PC-9 (cell line): Measurements from ENCODE around the gene GJA10. TPM values are rescaled to one million over a fixed set of nuclear protein-coding genes. Genes with fewer than 3 reads are reported as not detected.
"Not testable (repeated sequence)": the region's sequence is repeated elsewhere in the genome, so short reads cannot be mapped to it uniquely, and the experiment has no call there.

ENCODE experiments used
- Bru-seq: library from RNA; stranded (reverse); fragments of 400-500 nt; gene quantifications from one replicate; lab custom pipeline; 2021; lab: Mats Ljungman, UMichigan
- BruChase-seq, 2 experiments: library from RNA; stranded (reverse); fragments of 400-500 nt; gene quantifications; one replicate each; lab custom pipeline; 2021; lab: Mats Ljungman, UMichigan
- BruUV-seq: library from RNA; stranded (reverse); fragments of 400-500 nt; replicated peaks from 2 replicates; lab custom pipeline; 2021; lab: Mats Ljungman, UMichigan
- CTCF ChIA-PET: fragments of 300-600 bp; sonication (Branson Sonifier 250); formaldehyde crosslinking; loops from one replicate; lab custom pipeline; 2022; ENCODE audit warnings: antibody characterized with exemption; lab: Charles Lee
- POLR2A ChIA-PET: fragments of 300-600 bp; sonication (Branson Sonifier 250); formaldehyde crosslinking; loops from one replicate; lab custom pipeline; 2022; ENCODE audit warnings: antibody characterized with exemption; ENCODE audit not compliant: unreplicated experiment; lab: Charles Lee
- DNase-seq, 2 experiments: peaks; one replicate each; pipeline versions ENCODE4 v3.0.0 to v3.0.0-alpha.2; 2015 to 2022; ENCODE audit warnings: mixed read lengths in 1 of 2
- H2AFZ ChIP-seq: fragments of 200-600 bp; sonication (generic); 2 replicates; pipeline ENCODE4 v1.8.1; 2017; ENCODE audit warnings: antibody characterized with exemption
- H3F3A ChIP-seq: fragments of 200-600 bp; sonication (generic); 2 replicates; pipeline ENCODE4 v1.8.1; 2017; ENCODE audit warnings: antibody characterized with exemption, mild to moderate bottlenecking, low read depth; ENCODE audit not compliant: insufficient read depth
- H3K27ac ChIP-seq: fragments of 200-600 bp; sonication (generic); 2 replicates; pipeline ENCODE4 v1.6.1; 2016; ENCODE audit warnings: mixed run types
- H3K27me3 ChIP-seq: fragments of 200-600 bp; sonication (generic); 2 replicates; pipeline ENCODE4 v1.6.1; 2016; ENCODE audit warnings: low read depth, mixed run types; ENCODE audit not compliant: insufficient read depth
- H3K36me3 ChIP-seq: fragments of 200-600 bp; sonication (generic); 2 replicates; pipeline ENCODE4 v1.6.1; 2016; ENCODE audit warnings: low read depth, mixed run types
- H3K4me1 ChIP-seq: fragments of 200-600 bp; sonication (generic); replicated peaks from 2 replicates; pipeline ENCODE4 v1.6.1; 2016; ENCODE audit warnings: mixed run types; ENCODE audit not compliant: insufficient read depth
- H3K4me2 ChIP-seq: fragments of 200-600 bp; sonication (generic); 2 replicates; pipeline ENCODE4 v1.6.1; 2017; ENCODE audit warnings: mixed run types
- H3K4me3 ChIP-seq: fragments of 200-600 bp; sonication (generic); 2 replicates; pipeline ENCODE4 v1.6.1; 2016; ENCODE audit warnings: mixed run types
- H3K79me2 ChIP-seq: fragments of 200-600 bp; sonication (generic); 2 replicates; pipeline ENCODE4 v1.6.1; 2017; ENCODE audit warnings: low read depth, mixed run types
- H3K9me2 ChIP-seq: fragments of 200-600 bp; sonication (generic); 2 replicates; pipeline ENCODE4 v1.8.1; 2017; ENCODE audit warnings: mild to moderate bottlenecking; ENCODE audit not compliant: insufficient read depth
- H3K9me3 ChIP-seq: fragments of 200-600 bp; sonication (generic); 2 replicates; pipeline ENCODE4 v1.8.1; 2016; ENCODE audit warnings: low read depth; ENCODE audit not compliant: insufficient read depth
- H4K20me1 ChIP-seq: fragments of 200-600 bp; sonication (generic); 2 replicates; pipeline ENCODE4 v1.8.1; 2017; ENCODE audit not compliant: insufficient read depth
- CTCF ChIP-seq: fragments of 200-600 bp; sonication (generic); conservative IDR thresholded peaks from 2 replicates; pipeline ENCODE4 v1.6.1; 2017; ENCODE audit warnings: mixed run types, antibody characterized with exemption, mild to moderate bottlenecking, moderate library complexity
- EZH2 ChIP-seq: fragments of 200-600 bp; sonication (generic); IDR thresholded peaks from 2 replicates; pipeline ENCODE4 v1.8.0; 2017; ENCODE audit warnings: antibody characterized with exemption, low read depth
- intact Hi-C: fragments of 100-400 bp; cut with micrococcal nuclease; formaldehyde crosslinking; loops from one replicate; pipeline ENCODE4 v1.10.0; 2022; ENCODE audit not compliant: unreplicated experiment
- long read RNA-seq: library from polyadenylated mRNA; stranded (forward); transcript quantifications from one replicate; pipeline ENCODE4 v2.0.0, GENCODE V29; 2022
- total RNA-seq: library from RNA; stranded (reverse); gene quantifications from 2 replicates; pipeline ENCODE4 v1.2.3, GENCODE V29; 2021

GJA10 gene
- total RNA-seq (not detected in 2 replicates), Bru-seq, nascent RNA (not detected), BruChase-seq, experiment 1, labeled RNA remaining after a 2-hour chase (percentile 3 among the genes with signal in this experiment), BruChase-seq, experiment 2, labeled RNA remaining after a 6-hour chase (not detected)
- long read RNA-seq: 0 reads

- no peak within 1 kb of the TSS for H3K4me3 ChIP-seq
- ChIA-PET CTCF (no interaction called here), POLR2A (no interaction called here)
- H4K20me1 ChIP-seq: no peaks in the 10 kb centered on the region
- H2AFZ ChIP-seq: no peak within 1 kb of the TSS
- no peak for TF ChIP-seq CTCF
- BruUV-seq: no TSS peak
- no peaks in the 10 kb centered on the region for H3F3A ChIP-seq
- no peak within 1 kb of the TSS for H3K27ac ChIP-seq
- no peaks in the 10 kb centered on the region for H3K27me3 ChIP-seq
- no peaks in the 10 kb centered on the region for H3K4me1 ChIP-seq
- no peaks in the 10 kb centered on the region for H3K9me3 ChIP-seq
- H3K9me2 ChIP-seq: no peaks in the 10 kb centered on the region
- no peaks in the 10 kb centered on the region for H3K36me3 ChIP-seq
- DNase-seq: no peak
- intact Hi-C loops: no loop called here
- H3K79me2 ChIP-seq: no peaks in the 10 kb centered on the region
- H3K4me2 ChIP-seq: no peak within 1 kb of the TSS
Observed at GRCh38 chr6:89894169-89894568, at the start of gene GJA10. TSS of gene GJA10 (plus strand) at chr6:89894469. CDS start at chr6:89894469, 0 bp downstream.

GRCh38 chr6:89847513-89847912, 46.8 kb upstream of the GJA10 start:
- H3K27ac ChIP-seq, H3K36me3 ChIP-seq, H3K79me2 ChIP-seq, H3K4me2 ChIP-seq, H3K4me3 ChIP-seq, H4K20me1 ChIP-seq, H3F3A ChIP-seq, DNase-seq, H3K4me1 ChIP-seq, H2AFZ ChIP-seq, H3K27me3 ChIP-seq, POLR2A ChIA-PET, H3K9me2 ChIP-seq, CTCF ChIA-PET, BruUV-seq, H3K9me3 ChIP-seq, intact Hi-C loops: not testable (repeated sequence)

- H3F3A ChIP-seq: no peaks in the 10 kb centered on the region
- no peak overlapping the region for H3K4me3 ChIP-seq
- H3K4me1 ChIP-seq: no peaks in the 10 kb centered on the region
- no peaks in the 10 kb centered on the region for H3K79me2 ChIP-seq
- ChIA-PET POLR2A (no interaction called here), CTCF (no interaction called here)
- no peaks in the 10 kb centered on the region for H4K20me1 ChIP-seq
- H3K27ac ChIP-seq: no peak overlapping the region
- DNase-seq: no peak
- no TSS peak for BruUV-seq
- no peaks in the 10 kb centered on the region for H3K36me3 ChIP-seq
- no peak overlapping the region for H3K4me2 ChIP-seq
- H2AFZ ChIP-seq: no peak overlapping the region
- intact Hi-C loops: no loop called here
- H3K9me3 ChIP-seq: no peaks in the 10 kb centered on the region
- H3K9me2 ChIP-seq: no peaks in the 10 kb centered on the region
- TF ChIP-seq CTCF (no peak), EZH2 (no peak)
- no peaks in the 10 kb centered on the region for H3K27me3 ChIP-seq
Observed at GRCh38 chr6:89853068-89853467, 41.2 kb upstream of the GJA10 start.

- TF ChIP-seq EZH2 (no peak), CTCF (no peak)
- Histone ChIP-seq H4K20me1 (no peaks in the 10 kb centered on the region), H3K79me2 (no peaks in the 10 kb centered on the region), H3K9me3 (no peaks in the 10 kb centered on the region), H3K4me2 (no peak overlapping the region), H2AFZ (no peak overlapping the region), H3K27ac (no peak overlapping the region), H3K36me3 (no peaks in the 10 kb centered on the region), H3F3A (no peaks in the 10 kb centered on the region), H3K9me2 (no peaks in the 10 kb centered on the region), H3K4me3 (no peak overlapping the region), H3K4me1 (no peaks in the 10 kb centered on the region), H3K27me3 (no peaks in the 10 kb centered on the region)
- BruUV-seq: no TSS peak
- DNase-seq: no peak
- intact Hi-C loops: no loop called here
- CTCF ChIA-PET: no interaction called here
- POLR2A ChIA-PET: no interaction called here
Observed at GRCh38 chr6:89858041-89858440, 36.2 kb upstream of the GJA10 start.
